KOPT-K1 (cell line): Measurements from ENCODE around the gene LIPM.

Source experiments
- H3K27ac ChIP-seq: fragments of 200-600 bp; sonication (generic); 2 replicates; pipeline ENCODE4 v1.5.1; 2016; ENCODE audit warnings: antibody characterized with exemption, mild to moderate bottlenecking, low read depth, low read length; ENCODE audit not compliant: poor library complexity, severe bottlenecking
- H3K36me3 ChIP-seq: fragments of 200-600 bp; sonication (generic); 2 replicates; pipeline ENCODE4 v1.5.1; 2017; ENCODE audit warnings: antibody characterized with exemption, mild to moderate bottlenecking, low read length, moderate library complexity; ENCODE audit not compliant: insufficient read depth
- H3K9me3 ChIP-seq: fragments of 200-600 bp; sonication (generic); 2 replicates; pipeline ENCODE4 v1.5.1; 2017; ENCODE audit warnings: antibody characterized with exemption, low read length, mild to moderate bottlenecking; ENCODE audit not compliant: insufficient read depth, poor library complexity, severe bottlenecking

Gene LIPM

GRCh38 chr10:88788924-88789323 is 13.6 kb upstream of the LIPM start:
- no peaks in the 10 kb centered on the region for H3K36me3 ChIP-seq
- no peaks in the 10 kb centered on the region for H3K9me3 ChIP-seq
- no peak overlapping the region for H3K27ac ChIP-seq

GRCh38 chr10:88791924-88792323 is 10.6 kb upstream of the LIPM start:
- Histone ChIP-seq H3K27ac (no peak overlapping the region), H3K9me3 (no peaks in the 10 kb centered on the region), H3K36me3 (no peaks in the 10 kb centered on the region)

GRCh38 chr10:88792661-88793060 is 9.9 kb upstream of the LIPM start:
- H3K36me3 ChIP-seq = no peaks in the 10 kb centered on the region
- H3K9me3 ChIP-seq = no peaks in the 10 kb centered on the region
- H3K27ac ChIP-seq = no peak overlapping the region

- H3K36me3 ChIP-seq = no peaks in the 10 kb centered on the region
- no peak overlapping the region for H3K27ac ChIP-seq
Measured at GRCh38 chr10:88793712-88794299, 8.7 kb upstream of the LIPM start.

GRCh38 chr10:88794731-88795130 is 7.8 kb upstream of the LIPM start:
- no peaks in the 10 kb centered on the region for H3K36me3 ChIP-seq
- H3K27ac ChIP-seq = no peak overlapping the region
- H3K9me3 ChIP-seq = no peaks in the 10 kb centered on the region

More at GRCh38 chr10:88793712-88794299, 8.7 kb upstream of the LIPM start:
- no peaks in the 10 kb centered on the region for H3K9me3 ChIP-seq

GRCh38 chr10:88800152-88801125 is 2.1 kb upstream of the LIPM start:
- no peak overlapping the region for H3K27ac ChIP-seq
- no peaks in the 10 kb centered on the region for H3K9me3 ChIP-seq
- no peaks in the 10 kb centered on the region for H3K36me3 ChIP-seq

GRCh38 chr10:88803641-88804040 is 1.1 kb downstream of the LIPM start:
- no peak overlapping the region for H3K27ac ChIP-seq
- no peaks in the 10 kb centered on the region for H3K9me3 ChIP-seq
- no peaks in the 10 kb centered on the region for H3K36me3 ChIP-seq

- Histone ChIP-seq H3K27ac (no peak overlapping the region), H3K36me3 (no peaks in the 10 kb centered on the region), H3K9me3 (no peaks in the 10 kb centered on the region)
Measured at GRCh38 chr10:88804083-88804812, 1.7 kb downstream of the LIPM start.

- no peak overlapping the region for H3K27ac ChIP-seq
- no peaks in the 10 kb centered on the region for H3K36me3 ChIP-seq
- no peaks in the 10 kb centered on the region for H3K9me3 ChIP-seq
Measured at GRCh38 chr10:88805361-88805760, 2.8 kb downstream of the LIPM start.

- Histone ChIP-seq H3K36me3 (no peaks in the 10 kb centered on the region), H3K27ac (no peak overlapping the region), H3K9me3 (no peaks in the 10 kb centered on the region)
Measured at GRCh38 chr10:88805924-88806323, 3.4 kb downstream of the LIPM start.

GRCh38 chr10:88809621-88810020 is 7.1 kb downstream of the LIPM start:
- no peaks in the 10 kb centered on the region for H3K9me3 ChIP-seq
- no peaks in the 10 kb centered on the region for H3K36me3 ChIP-seq
- peak overlapping the region; percentile 19 for H3K27ac ChIP-seq

- no peaks in the 10 kb centered on the region for H3K36me3 ChIP-seq
- H3K27ac ChIP-seq = peak overlapping the region; percentile 19
- no peaks in the 10 kb centered on the region for H3K9me3 ChIP-seq
Measured at GRCh38 chr10:88810196-88810961, 7.8 kb downstream of the LIPM start.

- H3K36me3 ChIP-seq = no peaks in the 10 kb centered on the region
- H3K27ac ChIP-seq = no peak overlapping the region
- H3K9me3 ChIP-seq = no peaks in the 10 kb centered on the region
Measured at GRCh38 chr10:88813200-88813599, 10.7 kb downstream of the LIPM start.

- Histone ChIP-seq H3K27ac (no peak overlapping the region), H3K9me3 (no peaks in the 10 kb centered on the region), H3K36me3 (no peaks in the 10 kb centered on the region)
Measured at GRCh38 chr10:88819290-88819689, 16.8 kb downstream of the LIPM start.
